HG03520 (cell line): ENCODE results near the gene TMEM147.
"Not testable (repeated sequence)": the region's sequence is repeated elsewhere in the genome, so short reads cannot be mapped to it uniquely, and the experiment has no call there.

Source experiments
- ATAC-seq: cut with Tn5 transposase; IDR thresholded peaks from one replicate; pipeline ENCODE4 v1.9.1; 2021; ENCODE audit warnings: mild to moderate bottlenecking, moderate library complexity; ENCODE audit not compliant: unreplicated experiment

TMEM147 gene

GRCh38 chr19:35560677-35561076 lies 15.3 kb downstream of the TMEM147 start:
- ATAC-seq, result no peak

- no peak for ATAC-seq
Measured at GRCh38 chr19:35561436-35561835, 16.0 kb downstream of the TMEM147 start.

GRCh38 chr19:35562336-35562735 lies 16.9 kb downstream of the TMEM147 start:
- ATAC-seq, result no peak

- no peak for ATAC-seq
Measured at GRCh38 chr19:35562776-35563175, 17.4 kb downstream of the TMEM147 start.

GRCh38 chr19:35563207-35563829 lies 17.9 kb downstream of the TMEM147 start, which contains the start of gene ATP4A:
TSS of gene ATP4A (minus strand) at chr19:35563658. CDS start at chr19:35563629, 29 bp downstream.
- ATAC-seq, result no peak

GRCh38 chr19:35565016-35565856 lies 19.8 kb downstream of the TMEM147 start:
- ATAC-seq, result no peak

- ATAC-seq, result no peak
Measured at GRCh38 chr19:35566738-35567137, 21.3 kb downstream of the TMEM147 start.

GRCh38 chr19:35569281-35569781 lies 23.9 kb downstream of the TMEM147 start:
- no peak for ATAC-seq

- no peak for ATAC-seq
Measured at GRCh38 chr19:35571406-35571965, 26.1 kb downstream of the TMEM147 start.

GRCh38 chr19:35577918-35578317 lies 32.5 kb downstream of the TMEM147 start:
- no peak for ATAC-seq

GRCh38 chr19:35578707-35579106 lies 33.3 kb downstream of the TMEM147 start:
- no peak for ATAC-seq

GRCh38 chr19:35582760-35583159 lies 37.3 kb downstream of the TMEM147 start:
- ATAC-seq, result no peak

GRCh38 chr19:35585848-35586247 lies 40.4 kb downstream of the TMEM147 start, which contains the start of gene PMIS2:
TSS of gene PMIS2 (plus strand) at chr19:35586173. CDS start at chr19:35586260, 87 bp downstream.
- ATAC-seq, result no peak

GRCh38 chr19:35587321-35587720 lies 41.9 kb downstream of the TMEM147 start:
- no peak for ATAC-seq

- no peak for ATAC-seq
Measured at GRCh38 chr19:35590875-35591274, 45.4 kb downstream of the TMEM147 start.

GRCh38 chr19:35592226-35592625 lies 46.8 kb downstream of the TMEM147 start:
- ATAC-seq, result no peak

GRCh38 chr19:35595026-35595425 lies 49.6 kb downstream of the TMEM147 start:
- not testable (repeated sequence) for ATAC-seq

- no peak for ATAC-seq
Measured at GRCh38 chr19:35595928-35596327, 50.5 kb downstream of the TMEM147 start.

- ATAC-seq, result peak; percentile 73
Measured at GRCh38 chr19:35596366-35596999, 51.1 kb downstream of the TMEM147 start.
